NCI-H510A (cell line): ENCODE results near the gene DCST1.
A peak's percentile ranks its signal among the peaks of the same experiment; 100 is the strongest.
"Not testable (repeated sequence)": the region's sequence is repeated elsewhere in the genome, so short reads cannot be mapped to it uniquely, and the experiment has no call there.

Experiments
- DNase-seq: peaks from one replicate; lab custom pipeline; 2025; lab: John Stamatoyannopoulos, UW

The DCST1 gene

GRCh38 chr1:155033524-155033923 lies at the start of gene DCST1, which contains the start of gene DCST2:
Gene DCST1, plus strand, starts transcription at chr1:155033824. Its CDS starts 213 bp downstream, at chr1:155034037.
Gene DCST2, minus strand, starts transcription at chr1:155033781. Its CDS starts 80 bp downstream, at chr1:155033701.
- no peak for DNase-seq

GRCh38 chr1:154986736-154987135 lies 46.9 kb upstream of the DCST1 start:
- DNase-seq, result not testable (repeated sequence)

- no peak for DNase-seq
Observed at GRCh38 chr1:154987326-154987725, 46.3 kb upstream of the DCST1 start.

GRCh38 chr1:154988058-154988954 lies 45.3 kb upstream of the DCST1 start:
- no peak for DNase-seq

- no peak for DNase-seq
Observed at GRCh38 chr1:154989195-154989860, 44.3 kb upstream of the DCST1 start.

GRCh38 chr1:154990276-154990675 lies 43.3 kb upstream of the DCST1 start:
- no peak for DNase-seq

GRCh38 chr1:154992721-154993571 lies 40.7 kb upstream of the DCST1 start:
- peak; percentile 44 for DNase-seq

GRCh38 chr1:154993572-154994268 lies 39.9 kb upstream of the DCST1 start, which contains the start of gene LENEP:
Gene LENEP, plus strand, starts transcription at chr1:154993586. Its CDS starts 22 bp downstream, at chr1:154993608.
- no peak for DNase-seq

GRCh38 chr1:154994269-154994587 lies 39.4 kb upstream of the DCST1 start:
- no peak for DNase-seq

- DNase-seq, result no peak
Observed at GRCh38 chr1:154994591-154994990, 39.0 kb upstream of the DCST1 start.

- not testable (repeated sequence) for DNase-seq
Observed at GRCh38 chr1:154995301-154995983, 38.2 kb upstream of the DCST1 start.

- DNase-seq, result no peak
Observed at GRCh38 chr1:154996966-154997701, 36.5 kb upstream of the DCST1 start.

GRCh38 chr1:154998201-154998780 lies 35.3 kb upstream of the DCST1 start:
- no peak for DNase-seq

GRCh38 chr1:154998818-154999570 lies 34.6 kb upstream of the DCST1 start:
- DNase-seq, result no peak

GRCh38 chr1:154999571-155000410 lies 33.8 kb upstream of the DCST1 start:
- no peak for DNase-seq

- DNase-seq, result no peak
Observed at GRCh38 chr1:155000411-155000725, 33.3 kb upstream of the DCST1 start.

GRCh38 chr1:155000726-155001424 lies 32.7 kb upstream of the DCST1 start:
- DNase-seq, result peak; percentile 95

GRCh38 chr1:155001425-155001674 lies 32.3 kb upstream of the DCST1 start:
- DNase-seq, result no peak
